ENCODE results near the gene SYT2. TPM values are rescaled to one million over a fixed set of nuclear protein-coding genes. Genes with fewer than 3 reads are reported as not detected.
"Not testable (repeated sequence)": the region's sequence is repeated elsewhere in the genome, so short reads cannot be mapped to it uniquely, and the experiment has no call there.

Gene SYT2
- total and polyA plus RNA-seq, 10 donors: under 0.01 to 0.14 (median 0.03) TPM; not detected in 3

DNA sequence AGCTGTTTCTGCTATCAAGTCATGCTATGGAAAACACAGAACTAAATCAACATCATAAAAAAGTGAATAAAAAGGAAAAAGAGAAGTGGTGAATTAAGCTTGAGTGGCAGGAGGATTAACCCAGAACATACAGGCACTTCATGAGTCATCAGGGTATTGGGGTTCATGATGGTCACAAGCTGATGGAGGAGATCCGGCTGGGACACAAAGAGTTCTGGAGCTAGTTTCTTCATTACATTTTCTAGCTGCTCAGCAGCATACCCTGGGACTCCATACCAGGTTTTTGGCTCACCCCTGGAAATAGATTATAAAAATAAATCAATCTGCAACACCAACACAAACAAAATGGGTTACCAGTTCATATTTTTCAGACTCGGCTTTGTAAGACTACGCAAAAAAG, 42.5 kb upstream of the SYT2 start:
- intact Hi-C loops (cut with DNase I; ENCODE audit: low total_unique reads): loop anchor here (10.0 kb wide), 1 partner anchor 242 kb away; no protein-coding TSS in a partner anchor
- 50 to 77% (median 70%) methylated on average over 3 of the region's 3 CpGs for WGBS, 5 donors
- no peak for TF ChIP-seq CTCF (IDR thresholded peaks at IDR 0.05 in 8 of 11, conservative IDR thresholded peaks at IDR 0.05 in 3 of 11)
- no peak for TF ChIP-seq POLR2AphosphoS5 (IDR thresholded peaks at IDR 0.05)
- TF ChIP-seq POLR2A (IDR thresholded peaks at IDR 0.05): no peak
- Histone ChIP-seq H3K27me3 (replicated peaks in 1 of 7) (no peaks in the 10 kb centered on the region), H3K27ac (no peak overlapping the region), H3K4me3 (no peak overlapping the region), H3K4me1 (no peaks in the 10 kb centered on the region), H3K9me3 (no peaks in the 10 kb centered on the region), H3K36me3 (peaks cover 4 to 100% (median 77%) of the 10 kb centered on the region in 6 donors)
- no peak for DNase-seq

GRCh38 chr1:202750761-202751160, 40.5 kb upstream of the SYT2 start:
- H3K4me3 ChIP-seq: no peak overlapping the region
- H3K4me1 ChIP-seq: no peaks in the 10 kb centered on the region
- peaks cover 4 to 100% (median 70%) of the 10 kb centered on the region in 6 donors for H3K36me3 ChIP-seq
- TF ChIP-seq POLR2AphosphoS5 (IDR thresholded peaks at IDR 0.05) (no peak), CTCF (IDR thresholded peaks at IDR 0.05 in 8 of 11, conservative IDR thresholded peaks at IDR 0.05 in 3 of 11) (peak in 1 of 11 experiments; percentile 9)
- H3K9me3 ChIP-seq: no peaks in the 10 kb centered on the region
- H3K27me3 ChIP-seq (replicated peaks in 1 of 7): no peaks in the 10 kb centered on the region
- DNase-seq: no peak
- WGBS, 5 donors: 80 to 100% (median 93%) methylated on average over 1 of the region's 1 CpG
- no peak overlapping the region for H3K27ac ChIP-seq
- intact Hi-C loops (cut with DNase I; ENCODE audit: low total_unique reads): loop anchor here (10.0 kb wide), 1 partner anchor 244 kb away; no protein-coding TSS in a partner anchor

GRCh38 chr1:202750024-202750423, 39.8 kb upstream of the SYT2 start:
- Histone ChIP-seq H3K4me1 (no peaks in the 10 kb centered on the region), H3K9me3 (peaks cover 0 to 2% (median 0%) of the 10 kb centered on the region in 8 donors), H3K4me3 (no peak overlapping the region), H3K36me3 (peaks cover 4 to 100% (median 70%) of the 10 kb centered on the region in 6 donors), H3K27me3 (replicated peaks in 1 of 7) (no peaks in the 10 kb centered on the region), H3K27ac (no peak overlapping the region)
- DNase-seq: no peak
- 88 to 100% (median 97%) methylated on average over 2 of the region's 2 CpGs for WGBS, 5 donors
- intact Hi-C loops (cut with DNase I; ENCODE audit: low total_unique reads): loop anchor here (10.0 kb wide), 1 partner anchor 245 kb away; no protein-coding TSS in a partner anchor
- TF ChIP-seq CTCF (IDR thresholded peaks at IDR 0.05 in 8 of 11, conservative IDR thresholded peaks at IDR 0.05 in 3 of 11): no peak
- TF ChIP-seq POLR2A (IDR thresholded peaks at IDR 0.05): no peak
- no peak for TF ChIP-seq POLR2AphosphoS5 (IDR thresholded peaks at IDR 0.05)

- Histone ChIP-seq H3K4me3 (no peak overlapping the region), H3K4me1 (no peaks in the 10 kb centered on the region), H3K27ac (no peak overlapping the region), H3K9me3 (peaks cover 0 to 6% (median 0%) of the 10 kb centered on the region in 8 donors), H3K36me3 (peaks cover 4 to 100% (median 84%) of the 10 kb centered on the region in 6 donors), H3K27me3 (replicated peaks in 1 of 7) (no peaks in the 10 kb centered on the region)
- TF ChIP-seq CTCF (IDR thresholded peaks at IDR 0.05 in 8 of 11, conservative IDR thresholded peaks at IDR 0.05 in 3 of 11) (no peak), POLR2AphosphoS5 (IDR thresholded peaks at IDR 0.05) (no peak), POLR2A (IDR thresholded peaks at IDR 0.05) (no peak)
- intact Hi-C loops (cut with DNase I; ENCODE audit: low total_unique reads): no loop called here
- WGBS, 5 donors: 45 to 93% (median 68%) methylated on average over 3 of the region's 3 CpGs
- DNase-seq: no peak
These were observed 35.2 kb upstream of the SYT2 start for GRCh38 chr1:202745323-202745888.

GRCh38 chr1:202744770-202745169, 34.5 kb upstream of the SYT2 start:
- intact Hi-C loops (cut with DNase I; ENCODE audit: low total_unique reads); DNase-seq; H3K4me3 ChIP-seq; H3K9me3 ChIP-seq; H3K4me1 ChIP-seq; H3K27me3 ChIP-seq (replicated peaks in 1 of 7); H3K27ac ChIP-seq: not testable (repeated sequence)
- peaks cover 4 to 100% (median 78%) of the 10 kb centered on the region in 6 donors for H3K36me3 ChIP-seq
- 92 to 99% (median 96%) methylated on average over 3 of the region's 3 CpGs for WGBS, 5 donors

Data from spleen (tissue), 11 donors.